K562 treated with DMSO at 1 percent for 24 hours (cell line): ENCODE results near the gene MCU. TPM values are rescaled to one million over a fixed set of nuclear protein-coding genes. Genes with fewer than 3 reads are reported as not detected.

Experiments
- total RNA-seq: library from RNA; unstranded; fragments of 300-600 nt; gene quantifications from 2 replicates; pipeline ENCODE4 v1.2.3, GENCODE V29; 2022; ENCODE audit warnings: low read depth; ENCODE audit not compliant: insufficient read depth

The MCU gene
- 19.9 and 20.3 TPM in 2 replicates for total RNA-seq

GRCh38 chr10:72691863-72692743 is at the start of gene MCU:
MCU (plus strand) TSS chr10:72692143; CDS start chr10:72692152, 9 bp downstream.

GRCh38 chr10:72893136-72893798 is 201.3 kb downstream of the MCU start, which contains the start of gene OIT3:
OIT3 (plus strand) TSS chr10:72893739; CDS start chr10:72893799, 60 bp downstream.

Other genes starting within 250 kb of the MCU start
- 64.9 and 70.9 TPM in 2 replicates for gene MICU1, start 66.1 kb upstream of the MCU start, total RNA-seq
- 0.21 TPM in 1 of 2 replicates, not detected in the other for gene OIT3, start 201.6 kb downstream of the MCU start, total RNA-seq